ENCODE measurements around the gene A1CF.

- TF ChIP-seq CTCF (conservative IDR thresholded peaks at IDR 0.05; ENCODE audit: low read depth, low read length): no peak
- no peak for TF ChIP-seq EZH2 (IDR thresholded peaks at IDR 0.05; ENCODE audit: low read length, unreplicated experiment)
These were observed 77.3 kb downstream of the A1CF start for GRCh38 chr10:50807851-50808776.
